Fibroblast of pulmonary artery (primary cell): ENCODE results near the gene EVPLL.
"Not testable (repeated sequence)": the region's sequence is repeated elsewhere in the genome, so short reads cannot be mapped to it uniquely, and the experiment has no call there.

ENCODE experiments used
- DNase-seq: peaks from one replicate; pipeline ENCODE4 v3.0.0-alpha.2; 2010; ENCODE audit warnings: low read depth
- H3K4me3 ChIP-seq: replicated peaks from 2 replicates; pipeline ENCODE4 v1.5.1; 2011; ENCODE audit warnings: low read depth, mild to moderate bottlenecking, control low read depth, low read length, moderate library complexity
- CTCF ChIP-seq: IDR thresholded peaks from 2 replicates; pipeline ENCODE4 v1.5.1; 2011; ENCODE audit warnings: mild to moderate bottlenecking, control low read depth, low read length, inconsistent platforms; ENCODE audit errors: missing control alignments

The EVPLL gene

GRCh38 chr17:18364166-18364565, 13.4 kb upstream of the EVPLL start:
- no peak for TF ChIP-seq CTCF
- no peak for DNase-seq
- H3K4me3 ChIP-seq = no peak overlapping the region

GRCh38 chr17:18368946-18369345, 8.6 kb upstream of the EVPLL start:
- TF ChIP-seq CTCF = no peak

GRCh38 chr17:18370761-18371160, 6.8 kb upstream of the EVPLL start:
- TF ChIP-seq CTCF = no peak
- H3K4me3 ChIP-seq = no peak overlapping the region
- no peak for DNase-seq

More at GRCh38 chr17:18368946-18369345, 8.6 kb upstream of the EVPLL start:
- DNase-seq = no peak
- H3K4me3 ChIP-seq = no peak overlapping the region

GRCh38 chr17:18371455-18371854, 6.1 kb upstream of the EVPLL start:
- no peak for DNase-seq
- TF ChIP-seq CTCF = no peak
- no peak overlapping the region for H3K4me3 ChIP-seq

GRCh38 chr17:18373181-18373580, 4.4 kb upstream of the EVPLL start:
- DNase-seq, H3K4me3 ChIP-seq: not testable (repeated sequence)

GRCh38 chr17:18374216-18374615, 3.4 kb upstream of the EVPLL start:
- no peak overlapping the region for H3K4me3 ChIP-seq
- no peak for TF ChIP-seq CTCF
- no peak for DNase-seq

- no peak for DNase-seq
- H3K4me3 ChIP-seq = no peak overlapping the region
Observed at GRCh38 chr17:18378205-18378505, 577 bp downstream of the EVPLL start.

GRCh38 chr17:18378614-18379013, 1.0 kb downstream of the EVPLL start:
- DNase-seq, H3K4me3 ChIP-seq: not testable (repeated sequence)

More at GRCh38 chr17:18378205-18378505, 577 bp downstream of the EVPLL start:
- no peak for TF ChIP-seq CTCF
